NCI-H1105 treated with DMSO at 0.1 percent for 48 hours (cell line): Measurements from ENCODE around the gene CDC27.
"Not testable (repeated sequence)": the region's sequence is repeated elsewhere in the genome, so short reads cannot be mapped to it uniquely, and the experiment has no call there.

ENCODE experiments used
- DNase-seq: peaks from one replicate; lab custom pipeline; 2025; lab: John Stamatoyannopoulos, UW

The CDC27 gene

DNA sequence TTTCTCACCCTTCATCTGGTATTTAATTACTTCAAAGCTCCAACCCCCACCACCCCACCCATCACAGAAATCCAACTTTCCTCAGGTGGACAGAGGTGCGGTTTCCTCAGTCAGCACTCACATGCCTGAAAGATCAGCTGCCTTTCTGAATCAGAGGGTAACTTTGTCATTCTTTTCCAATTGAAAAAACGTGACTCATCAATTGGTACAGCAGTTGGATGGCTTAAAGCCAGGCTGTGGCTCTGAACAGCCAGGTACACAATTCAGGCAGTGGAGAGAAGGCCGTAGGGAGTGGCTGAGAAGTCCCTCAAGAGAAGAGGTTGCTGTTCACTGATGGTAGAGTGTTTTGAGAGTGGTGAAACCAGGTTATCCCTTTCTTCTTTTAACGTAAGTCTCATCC is 118.8 kb downstream of the CDC27 start:
- not testable (repeated sequence) for DNase-seq
